ENCODE data around the gene IFNA6. TPM values are rescaled to one million over a fixed set of nuclear protein-coding genes. Genes with fewer than 3 reads are reported as not detected.

The IFNA6 gene
- total RNA-seq, 1 donor from 2014 or later, result not detected

DNA sequence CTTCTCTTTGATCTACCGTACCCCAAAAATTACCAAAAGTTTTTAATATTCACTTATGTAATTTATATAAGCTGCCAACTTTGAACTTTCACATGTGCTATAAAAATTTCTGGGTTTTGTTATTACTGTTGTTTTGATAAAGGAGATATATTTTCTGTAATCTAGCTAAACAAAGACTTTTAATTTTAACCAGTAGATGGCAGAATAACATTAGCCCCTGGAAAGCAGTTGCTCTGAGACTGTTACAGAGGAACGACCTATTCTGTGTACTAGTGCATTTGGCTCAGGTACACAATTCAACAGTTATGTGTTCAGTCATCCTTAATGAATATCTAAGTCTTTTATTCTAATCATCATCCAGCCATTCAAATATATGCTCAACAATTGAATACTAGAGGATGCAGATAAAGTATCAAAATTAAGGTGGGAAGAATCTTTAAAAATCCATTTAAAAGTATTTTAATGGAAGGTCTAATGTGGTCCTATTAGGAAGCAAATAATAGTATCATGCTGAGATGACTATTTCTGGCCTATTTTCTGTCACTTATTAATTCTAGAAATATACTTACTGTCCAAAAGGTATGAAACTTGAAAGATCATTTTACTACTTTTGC is 24.1 kb downstream of the IFNA6 start:
- H3K4me3 ChIP-seq (ENCODE audit: low read depth, low read length), result no peak overlapping the region
- TF ChIP-seq, protein P1, sequence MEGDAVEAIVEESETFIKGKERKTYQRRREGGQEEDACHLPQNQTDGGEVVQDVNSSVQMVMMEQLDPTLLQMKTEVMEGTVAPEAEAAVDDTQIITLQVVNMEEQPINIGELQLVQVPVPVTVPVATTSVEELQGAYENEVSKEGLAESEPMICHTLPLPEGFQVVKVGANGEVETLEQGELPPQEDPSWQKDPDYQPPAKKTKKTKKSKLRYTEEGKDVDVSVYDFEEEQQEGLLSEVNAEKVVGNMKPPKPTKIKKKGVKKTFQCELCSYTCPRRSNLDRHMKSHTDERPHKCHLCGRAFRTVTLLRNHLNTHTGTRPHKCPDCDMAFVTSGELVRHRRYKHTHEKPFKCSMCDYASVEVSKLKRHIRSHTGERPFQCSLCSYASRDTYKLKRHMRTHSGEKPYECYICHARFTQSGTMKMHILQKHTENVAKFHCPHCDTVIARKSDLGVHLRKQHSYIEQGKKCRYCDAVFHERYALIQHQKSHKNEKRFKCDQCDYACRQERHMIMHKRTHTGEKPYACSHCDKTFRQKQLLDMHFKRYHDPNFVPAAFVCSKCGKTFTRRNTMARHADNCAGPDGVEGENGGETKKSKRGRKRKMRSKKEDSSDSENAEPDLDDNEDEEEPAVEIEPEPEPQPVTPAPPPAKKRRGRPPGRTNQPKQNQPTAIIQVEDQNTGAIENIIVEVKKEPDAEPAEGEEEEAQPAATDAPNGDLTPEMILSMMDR (conservative IDR thresholded peaks at IDR 0.05; ENCODE audit: low read depth, low read length), result peak; percentile 70
- no peak for DNase-seq (ENCODE audit: low read depth)

DNA sequence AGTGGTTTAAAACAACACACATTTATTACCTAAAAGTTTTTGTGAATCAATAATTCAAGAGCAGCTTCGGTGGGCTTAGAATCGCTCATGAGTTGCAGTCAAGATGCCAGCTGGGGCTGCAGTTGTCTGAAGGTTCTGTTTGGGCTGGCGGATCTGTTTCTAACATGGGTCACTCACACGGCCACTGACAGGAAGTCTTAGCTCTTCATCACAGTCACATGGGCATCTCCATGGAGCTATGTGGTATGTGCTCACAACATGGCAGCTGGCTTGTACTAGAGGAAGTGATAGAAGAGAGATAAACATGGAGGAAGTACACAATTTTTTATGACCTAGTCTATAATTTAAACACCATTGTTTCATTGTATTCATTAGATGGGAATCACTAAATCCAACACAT is 26.6 kb downstream of the IFNA6 start:
- DNase-seq (ENCODE audit: low read depth), result no peak
- TF ChIP-seq, protein P1 (conservative IDR thresholded peaks at IDR 0.05; ENCODE audit: low read depth, low read length), result no peak
- no peak overlapping the region for H3K4me3 ChIP-seq (ENCODE audit: low read depth, low read length)

DNA sequence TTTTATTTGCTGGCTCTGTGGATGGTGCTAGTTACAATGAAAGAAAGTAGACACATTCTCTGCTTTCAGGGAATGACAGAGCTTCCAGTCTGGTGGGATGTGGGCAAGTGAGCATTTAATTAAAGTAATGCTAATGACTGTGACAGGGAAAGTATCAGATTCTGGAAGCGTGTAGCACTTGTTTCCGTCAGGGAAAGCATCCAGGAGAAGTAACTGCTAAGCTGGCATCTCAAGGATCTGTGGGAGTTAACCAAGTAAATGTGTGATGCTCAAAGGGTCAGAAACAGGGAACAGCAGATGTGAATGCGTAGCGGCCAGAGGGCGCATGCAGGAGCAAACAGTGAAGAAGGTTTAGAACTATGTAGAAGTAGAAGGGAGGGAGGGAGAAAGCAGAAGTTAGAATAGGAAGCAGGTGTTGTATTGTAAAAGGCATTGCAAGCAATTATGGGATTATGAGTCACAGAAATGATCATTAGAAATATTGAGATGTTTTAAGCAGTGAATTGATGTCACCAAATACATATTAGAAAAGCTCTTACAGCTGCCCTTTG is 27.7 kb downstream of the IFNA6 start:
- TF ChIP-seq, protein P1 (conservative IDR thresholded peaks at IDR 0.05; ENCODE audit: low read depth, low read length), result no peak
- no peak for DNase-seq (ENCODE audit: low read depth)
- H3K4me3 ChIP-seq (ENCODE audit: low read depth, low read length), result no peak overlapping the region

DNA sequence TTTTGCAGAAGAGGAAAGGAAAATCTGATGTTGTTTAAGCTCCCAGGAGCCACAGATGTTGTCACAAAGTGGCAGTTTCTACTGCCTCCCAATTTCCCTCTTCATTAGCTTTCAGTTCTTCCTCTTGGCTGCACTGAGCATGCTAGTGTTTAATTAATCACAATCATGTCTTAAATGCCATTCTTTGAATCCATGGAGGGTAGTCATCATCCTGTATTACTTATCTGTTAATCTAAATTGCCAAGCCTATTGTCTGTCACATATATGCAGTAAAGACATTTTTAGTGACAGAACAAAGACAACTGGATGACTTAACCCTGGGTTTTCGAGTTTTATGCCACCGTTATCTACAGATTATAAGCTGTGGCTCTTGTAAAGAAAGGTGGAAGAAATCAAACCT is 30.2 kb downstream of the IFNA6 start:
- no peak for DNase-seq (ENCODE audit: low read depth)
- TF ChIP-seq, protein P1 (conservative IDR thresholded peaks at IDR 0.05; ENCODE audit: low read depth, low read length), result no peak
- no peak overlapping the region for H3K4me3 ChIP-seq (ENCODE audit: low read depth, low read length)

DNA sequence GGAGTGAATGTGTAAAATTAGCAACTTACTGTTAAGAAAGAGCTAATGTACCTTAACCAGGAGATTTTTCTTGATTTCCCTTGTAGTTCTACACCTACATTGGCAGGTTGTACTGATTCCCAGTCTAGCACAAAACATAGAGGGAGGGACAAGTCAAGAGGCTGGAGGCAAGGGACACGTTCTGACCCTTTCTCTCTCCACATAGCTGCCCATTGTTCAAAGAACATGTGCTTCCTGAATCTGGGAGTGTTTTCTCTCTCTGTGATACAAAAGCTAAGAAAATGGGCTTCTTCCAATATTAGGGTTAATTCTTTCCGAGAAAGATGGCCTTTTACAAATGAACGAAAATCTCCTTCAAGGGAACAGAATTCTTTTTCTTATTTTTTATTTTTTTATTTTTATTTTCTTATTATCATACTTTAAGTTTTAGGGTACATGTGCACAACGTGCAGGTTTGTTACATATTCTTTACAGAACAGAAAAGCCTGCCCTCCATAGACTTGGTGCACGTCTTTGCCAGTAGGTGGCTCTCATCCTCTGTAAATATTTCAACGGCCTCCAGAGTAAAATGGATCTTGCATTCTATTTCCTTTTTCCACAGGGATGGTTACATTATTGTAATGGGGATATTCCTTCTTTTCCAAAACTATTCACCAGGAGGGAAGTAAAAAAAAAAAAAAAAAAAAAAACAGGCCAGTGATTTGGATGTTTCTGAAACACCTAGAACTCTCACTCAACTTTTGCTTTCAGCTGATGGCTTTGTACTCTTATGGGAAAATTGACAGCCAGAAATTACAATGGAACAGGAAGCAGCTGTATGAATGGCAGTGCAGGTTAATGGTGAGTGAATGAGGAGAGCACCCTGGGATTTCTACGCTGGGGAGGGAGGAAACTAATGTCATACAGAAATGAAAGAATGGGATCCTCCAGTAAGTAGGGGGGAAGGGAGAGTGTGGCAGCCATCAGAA is 32.4 kb downstream of the IFNA6 start:
- TF ChIP-seq, protein P1 (conservative IDR thresholded peaks at IDR 0.05; ENCODE audit: low read depth, low read length), result peak; percentile 78
- DNase-seq (ENCODE audit: low read depth), result no peak
- no peak overlapping the region for H3K4me3 ChIP-seq (ENCODE audit: low read depth, low read length)

DNA sequence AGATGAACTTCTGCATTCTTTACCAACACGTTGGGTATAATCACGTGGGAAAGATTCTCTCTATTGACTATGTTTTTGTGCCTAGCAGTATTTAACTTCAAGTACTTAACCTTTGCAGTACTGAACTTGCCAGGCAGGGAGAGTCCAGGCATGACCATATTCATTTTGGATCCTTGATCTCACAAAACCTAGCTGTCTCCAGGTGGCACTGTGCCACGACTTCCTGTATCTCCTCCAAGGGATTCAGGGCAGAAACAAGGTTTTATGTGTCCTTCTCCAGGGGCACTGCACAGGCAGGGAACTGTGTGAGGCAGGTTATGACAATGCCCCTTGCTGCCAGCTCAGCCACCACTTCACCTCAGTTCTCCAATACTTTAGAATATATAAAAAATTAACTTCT is 33.8 kb downstream of the IFNA6 start:
- no peak overlapping the region for H3K4me3 ChIP-seq (ENCODE audit: low read depth, low read length)
- DNase-seq (ENCODE audit: low read depth), result no peak
- TF ChIP-seq, protein P1 (conservative IDR thresholded peaks at IDR 0.05; ENCODE audit: low read depth, low read length), result peak; percentile 8
